Endothelial cell of umbilical vein (primary cell): ENCODE results near the gene COL4A2. TPM values are rescaled to one million over a fixed set of nuclear protein-coding genes. Genes with fewer than 3 reads are reported as not detected.

ENCODE experiments used
- BruUV-seq: library from RNA; stranded (reverse); fragments of 400-500 nt; replicated peaks from 2 replicates; lab custom pipeline; 2021; lab: Mats Ljungman, UMichigan
- CTCF ChIA-PET: fragments of 300-600, 350-600 bp; sonication (Branson Sonifier 250); formaldehyde crosslinking; loops from one replicate; lab custom pipeline; 2021; ENCODE audit warnings: antibody characterized with exemption, inconsistent platforms; lab: Charles Lee
- POLR2A ChIA-PET: fragments of 300-600, 350-600 bp; sonication (Branson Sonifier 250); formaldehyde crosslinking; loops from one replicate; lab custom pipeline; 2021; ENCODE audit warnings: antibody characterized with exemption, inconsistent platforms; lab: Charles Lee
- DNase-seq: peaks from one replicate; pipeline ENCODE4 v3.0.0-alpha.2; 2011; ENCODE audit warnings: low read depth, low spot score
- FAIRE-seq: peaks from 2 replicates; lab custom pipeline; 2011; peaks lifted over from hg19 to GRCh38; lab: Jason Lieb, UNC
- H2AFZ ChIP-seq: 2 replicates; pipeline ENCODE4 v1.6.0; 2012; ENCODE audit warnings: low read depth, low read length, control low read depth, inconsistent platforms
- H3K27ac ChIP-seq: 2 replicates; pipeline ENCODE4 v1.5.1; 2011; ENCODE audit warnings: low read depth, mild to moderate bottlenecking, control low read depth, low read length, moderate library complexity; ENCODE audit not compliant: insufficient read depth
- H3K27me3 ChIP-seq, 2 experiments: 2 replicates each; pipeline versions ENCODE4 v1.6.0 to v1.6.1; 2011; ENCODE audit warnings: low read length in 2 of 2, mixed read lengths in 1 of 2; ENCODE audit not compliant: control insufficient read depth in 2 of 2, insufficient read depth in 2 of 2
- H3K36me3 ChIP-seq, 2 experiments: 2 replicates in 1 of 2; 3 replicates in 1 of 2; pipeline ENCODE4 v1.5.1; 2011; ENCODE audit warnings: low read length in 2 of 2, mild to moderate bottlenecking in 1 of 2, moderate library complexity in 1 of 2; ENCODE audit not compliant: control insufficient read depth in 2 of 2, insufficient read depth in 2 of 2; ENCODE audit errors: extremely low read depth in 1 of 2
- H3K4me1 ChIP-seq: 3 replicates; pipeline ENCODE4 v1.5.1; 2011; ENCODE audit warnings: mild to moderate bottlenecking, low read length; ENCODE audit not compliant: control insufficient read depth, insufficient read depth; ENCODE audit errors: extremely low read depth
- H3K4me2 ChIP-seq: 2 replicates; pipeline ENCODE4 v1.6.1; 2011; ENCODE audit warnings: low read length, control low read depth, mixed read lengths; ENCODE audit not compliant: insufficient read depth
- H3K4me3 ChIP-seq, 3 experiments: fragments of 200-600 bp in 1 of 3; sonication (generic), shearing (Covaris generic) in 1 of 3; replicated peaks in 1 of 3; 2 replicates each; pipeline ENCODE4 v1.5.1; 2011 to 2016; ENCODE audit warnings: control low read depth in 3 of 3, low read length in 3 of 3, mild to moderate bottlenecking in 2 of 3, inconsistent platforms in 1 of 3, low read depth in 1 of 3, moderate library complexity in 1 of 3; ENCODE audit not compliant: insufficient read depth in 1 of 3
- H3K79me2 ChIP-seq: 2 replicates; pipeline ENCODE4 v1.6.0; 2012; ENCODE audit warnings: low read length, inconsistent platforms; ENCODE audit not compliant: control insufficient read depth, insufficient read depth
- H3K9ac ChIP-seq: replicated peaks from 2 replicates; pipeline ENCODE3; 2011; ENCODE audit warnings: low read length, control low read depth; ENCODE audit not compliant: insufficient read depth; ENCODE audit errors: extremely low read depth
- H3K9me1 ChIP-seq: replicated peaks from 3 replicates; pipeline ENCODE4 v1.6.0; 2011; ENCODE audit warnings: mild to moderate bottlenecking, low read length; ENCODE audit not compliant: control insufficient read depth, insufficient read depth; ENCODE audit errors: extremely low read depth
- H3K9me3 ChIP-seq: replicated peaks from 2 replicates; pipeline ENCODE4 v1.5.1; 2012; ENCODE audit warnings: low read length, inconsistent platforms; ENCODE audit not compliant: control insufficient read depth, insufficient read depth
- H4K20me1 ChIP-seq: replicated peaks from 2 replicates; pipeline ENCODE3; 2011; ENCODE audit warnings: mild to moderate bottlenecking, low read length; ENCODE audit not compliant: control insufficient read depth, insufficient read depth; ENCODE audit errors: extremely low read depth
- EZH2 ChIP-seq: IDR thresholded peaks from 2 replicates; pipeline ENCODE4 v1.6.1; 2012; ENCODE audit warnings: borderline replicate concordance, low read depth, mild to moderate bottlenecking, moderate library complexity, low read length, inconsistent platforms; ENCODE audit not compliant: severe bottlenecking
- FOS ChIP-seq: IDR thresholded peaks from 2 replicates; pipeline ENCODE4 v1.6.1; 2011; ENCODE audit warnings: mild to moderate bottlenecking, low read length, moderate library complexity, borderline replicate concordance; ENCODE audit not compliant: insufficient read depth
- GATA2 ChIP-seq: IDR thresholded peaks from 2 replicates; pipeline ENCODE4 v1.7.0; 2011; ENCODE audit warnings: low read depth, mild to moderate bottlenecking, moderate library complexity, mixed read lengths, low read length; ENCODE audit not compliant: insufficient read length, insufficient read depth
- JUN ChIP-seq: IDR thresholded peaks from 2 replicates; pipeline ENCODE4 v1.6.1; 2011; ENCODE audit warnings: borderline replicate concordance, low read depth; ENCODE audit not compliant: insufficient read length, insufficient read depth
- POLR2A ChIP-seq: IDR thresholded peaks from 2 replicates; pipeline ENCODE4 v1.6.1; 2012; ENCODE audit warnings: low read depth, mild to moderate bottlenecking, control low read depth, low read length
- dilution Hi-C: fragments of 300-500 bp; cut with MboI; formaldehyde crosslinking; loops from one replicate; pipeline ENCODE4 v1.15.0; 2019; ENCODE audit warnings: low sequenced_read_pairs; ENCODE audit not compliant: extremely low pct_ligation_motif_present
- intact Hi-C: fragments of 100-400 bp; cut with micrococcal nuclease; formaldehyde crosslinking; loops from one replicate; pipeline ENCODE4 v1.10.0; 2022
- polyA plus RNA-seq, 4 experiments: library from polyadenylated mRNA; depleted of rRNA in 3 of 4; stranded (reverse) in 3 of 4; unstranded in 1 of 4; fragments of >200 nt; gene quantifications; 2 replicates each; pipeline versions ENCODE4 v1.2.1 to v1.2.3, GENCODE V29; 2011 to 2012; ENCODE audit warnings: missing spikeins in 1 of 4
- total RNA-seq: library from RNA; stranded (reverse); gene quantifications from 2 replicates; pipeline ENCODE4 v1.2.3, GENCODE V29; 2021
- TF ChIP-seq, protein P1 (sequence below), 2 donors: IDR thresholded peaks; 1 replicate in 1 of 2; 2 replicates in 1 of 2; pipeline ENCODE4 v1.5.1; 2011; ENCODE audit warnings: low read length in 2 of 2, mild to moderate bottlenecking in 2 of 2, moderate library complexity in 2 of 2, control low read depth in 1 of 2, inconsistent platforms in 1 of 2, low read depth in 1 of 2; ENCODE audit not compliant: insufficient read depth in 1 of 2; ENCODE audit errors: extremely low read depth in 1 of 2

The COL4A2 gene
- total and polyA plus RNA-seq, 2 donors (not counting 3 experiments of a cell fraction or from before 2014, with no cell fraction given), result 792 to 940 TPM

DNA sequence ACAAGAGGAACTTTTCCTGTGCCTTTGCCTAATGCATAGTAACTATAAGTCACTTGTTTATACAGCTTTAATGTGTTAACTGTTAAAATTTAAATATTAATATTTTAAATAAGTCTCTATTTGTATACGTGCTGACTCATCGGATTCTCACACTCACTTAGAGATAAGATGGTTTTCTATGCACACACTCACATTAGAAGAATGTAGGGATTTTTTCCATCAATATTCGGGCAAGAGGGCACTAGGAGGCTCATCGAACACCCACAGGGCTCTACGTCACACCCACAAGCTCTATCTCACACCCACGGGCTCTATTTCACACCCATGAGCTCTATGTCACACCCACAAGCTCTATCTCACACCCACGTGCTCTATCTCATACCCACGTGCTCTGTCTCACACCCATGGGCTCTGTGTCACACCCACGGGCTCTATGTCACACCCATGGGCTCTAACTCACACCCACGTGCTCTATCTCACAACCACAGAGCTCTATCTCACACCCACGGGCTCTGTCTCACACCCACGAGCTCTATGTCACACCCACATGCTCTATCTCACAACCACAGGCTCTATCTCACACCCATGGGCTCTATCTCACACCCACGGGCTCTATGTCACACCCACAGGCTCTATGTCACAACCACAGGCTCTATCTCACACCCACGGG lies 73.4 kb downstream of the COL4A2 start:
- Histone ChIP-seq H3K4me3 (no peak overlapping the region), H3K4me2 (no peak overlapping the region), H3K27me3 (no peaks in the 10 kb centered on the region), H3K36me3 (peaks cover 0 to 2% of the 10 kb centered on the region in 2 experiments), H4K20me1 (no peaks in the 10 kb centered on the region), H3K9ac (peak overlapping the region; percentile 5), H3K9me1 (no peaks in the 10 kb centered on the region), H2AFZ (no peak overlapping the region), H3K9me3 (no peaks in the 10 kb centered on the region), H3K4me1 (peaks cover 40% of the 10 kb centered on the region), H3K79me2 (peaks cover 33% of the 10 kb centered on the region), H3K27ac (peak overlapping the region; percentile 89)
- ChIA-PET POLR2A (no interaction called here), CTCF (interaction anchor here (1.0 to 1.2 kb wide), 2 partner anchors 133 to 134 kb away, joined by 3 read pairs; no protein-coding TSS in a partner anchor)
- intact Hi-C loops, result no loop called here
- DNase-seq (peak; percentile 23), FAIRE-seq (no peak)
- dilution Hi-C loops, result no loop called here
- no TSS peak for BruUV-seq
- no peak for TF ChIP-seq POLR2A

DNA sequence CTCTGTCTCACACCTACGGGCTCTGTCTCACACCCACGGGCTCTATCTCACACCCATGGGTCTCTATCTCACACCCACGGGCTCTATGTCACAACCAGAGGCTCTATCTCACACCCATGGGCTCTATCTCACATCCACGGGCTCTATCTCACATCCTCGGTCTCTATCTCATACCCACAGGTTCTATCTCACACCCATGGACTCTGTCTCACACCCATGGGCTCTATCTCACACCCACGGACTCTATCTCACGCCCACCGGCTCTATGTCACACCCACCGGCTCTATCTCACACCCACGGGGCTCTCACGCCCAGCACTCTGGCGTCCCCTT lies 73.9 kb downstream of the COL4A2 start:
- Histone ChIP-seq H4K20me1 (no peaks in the 10 kb centered on the region), H3K4me2 (no peak overlapping the region), H3K9ac (peak overlapping the region; percentile 5), H3K4me1 (peaks cover 38% of the 10 kb centered on the region), H3K27ac (peak overlapping the region; percentile 89), H3K9me3 (no peaks in the 10 kb centered on the region), H3K27me3 (no peaks in the 10 kb centered on the region), H3K4me3 (no peak overlapping the region), H3K9me1 (no peaks in the 10 kb centered on the region), H3K79me2 (peaks cover 34% of the 10 kb centered on the region), H3K36me3 (peaks cover 0 to 2% of the 10 kb centered on the region in 2 experiments), H2AFZ (no peak overlapping the region)
- intact Hi-C loops (no loop called here), dilution Hi-C loops (no loop called here)
- ChIA-PET POLR2A (no interaction called here), CTCF (no interaction called here)
- DNase-seq (no peak), FAIRE-seq (no peak)
- no peak for TF ChIP-seq JUN
- TF ChIP-seq POLR2A, result no peak
- no peak for TF ChIP-seq GATA2
- no peak for TF ChIP-seq FOS
- no peak for TF ChIP-seq EZH2
- TF ChIP-seq, protein P1, sequence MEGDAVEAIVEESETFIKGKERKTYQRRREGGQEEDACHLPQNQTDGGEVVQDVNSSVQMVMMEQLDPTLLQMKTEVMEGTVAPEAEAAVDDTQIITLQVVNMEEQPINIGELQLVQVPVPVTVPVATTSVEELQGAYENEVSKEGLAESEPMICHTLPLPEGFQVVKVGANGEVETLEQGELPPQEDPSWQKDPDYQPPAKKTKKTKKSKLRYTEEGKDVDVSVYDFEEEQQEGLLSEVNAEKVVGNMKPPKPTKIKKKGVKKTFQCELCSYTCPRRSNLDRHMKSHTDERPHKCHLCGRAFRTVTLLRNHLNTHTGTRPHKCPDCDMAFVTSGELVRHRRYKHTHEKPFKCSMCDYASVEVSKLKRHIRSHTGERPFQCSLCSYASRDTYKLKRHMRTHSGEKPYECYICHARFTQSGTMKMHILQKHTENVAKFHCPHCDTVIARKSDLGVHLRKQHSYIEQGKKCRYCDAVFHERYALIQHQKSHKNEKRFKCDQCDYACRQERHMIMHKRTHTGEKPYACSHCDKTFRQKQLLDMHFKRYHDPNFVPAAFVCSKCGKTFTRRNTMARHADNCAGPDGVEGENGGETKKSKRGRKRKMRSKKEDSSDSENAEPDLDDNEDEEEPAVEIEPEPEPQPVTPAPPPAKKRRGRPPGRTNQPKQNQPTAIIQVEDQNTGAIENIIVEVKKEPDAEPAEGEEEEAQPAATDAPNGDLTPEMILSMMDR (IDR thresholded peaks at IDR 0.05; ENCODE audit: extremely low read depth in 1 of 2, insufficient read depth in 1 of 2, low read depth in 1 of 2, low read length in 2 of 2), result no peak
- no TSS peak for BruUV-seq
